SU-DHL-6 (cell line): ENCODE results near the gene FAAP100.

Source experiments
- CTCF ChIP-seq: fragments of 200-600 bp; sonication (generic); IDR thresholded peaks from one replicate; pipeline ENCODE4 v1.5.1; 2017; ENCODE audit warnings: antibody characterized with exemption, mild to moderate bottlenecking, low read length, moderate library complexity; ENCODE audit not compliant: insufficient read depth, poor library complexity, severe bottlenecking
- EZH2phosphoT487 ChIP-seq: fragments of 200-600 bp; sonication (generic), shearing (Covaris generic); conservative IDR thresholded peaks from 2 replicates; pipeline ENCODE4 v1.6.1; 2018; ENCODE audit warnings: mild to moderate bottlenecking, antibody characterized with exemption, low read length, moderate library complexity, mixed read lengths

DNA sequence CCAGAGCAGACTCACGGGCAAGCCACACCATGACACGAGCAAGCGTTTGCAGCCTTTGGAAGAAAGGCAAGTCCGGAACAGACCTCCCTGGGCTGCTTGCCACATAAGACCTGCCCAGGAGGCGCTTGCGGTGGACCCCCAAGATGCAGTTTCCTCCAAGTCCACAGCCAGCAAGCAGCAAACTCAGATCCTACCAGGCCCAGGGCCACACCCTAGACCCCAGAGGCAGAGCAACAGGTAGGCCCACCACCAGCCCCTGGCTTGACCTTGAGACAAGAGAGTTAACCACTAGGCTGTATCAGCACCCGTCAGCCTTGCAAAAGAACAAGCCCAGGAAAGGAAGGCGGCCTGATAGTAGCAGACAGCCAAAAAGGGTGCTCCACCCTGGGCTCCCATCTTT, 2.3 kb downstream of the FAAP100 start:
- TF ChIP-seq EZH2phosphoT487 (no peak), CTCF (no peak)
